OCI-LY3 (cell line): ENCODE measurements around the gene ASIP.

ENCODE experiments used
- H2AFZ ChIP-seq: fragments of 200-600, 300-600 bp; shearing (Covaris generic); 2 replicates; pipeline ENCODE4 v1.6.0; 2014; ENCODE audit warnings: antibody characterized with exemption, low read depth, low read length
- H3K27ac ChIP-seq: fragments of 200-600, 300-600 bp; sonication (generic); 2 replicates; pipeline ENCODE4 v1.5.1; 2014; ENCODE audit warnings: mild to moderate bottlenecking, low read length, moderate library complexity, mixed read lengths
- H3K27me3 ChIP-seq: fragments of 200-600, 300-600 bp; sonication (generic); 2 replicates; pipeline ENCODE4 v1.6.1; 2014; ENCODE audit warnings: low read depth, low read length, mixed read lengths
- H3K36me3 ChIP-seq: fragments of 200-600, 300-600 bp; sonication (generic); replicated peaks from 2 replicates; pipeline ENCODE3; 2014; ENCODE audit warnings: low read depth, low read length, mixed read lengths
- H3K4me1 ChIP-seq: fragments of 300-600, 200-600 bp; sonication (generic); 2 replicates; pipeline ENCODE4 v1.6.1; 2014; ENCODE audit warnings: low read length, mixed read lengths
- H3K4me2 ChIP-seq: fragments of 200-600, 300-600 bp; sonication (generic); 2 replicates; pipeline ENCODE4 v1.6.1; 2014; ENCODE audit warnings: low read length, mixed read lengths
- H3K4me3 ChIP-seq: fragments of 300-600, 200-600 bp; sonication (generic); 2 replicates; pipeline ENCODE4 v1.5.1; 2014; ENCODE audit warnings: antibody characterized with exemption, mild to moderate bottlenecking, low read length, moderate library complexity
- H3K79me2 ChIP-seq: fragments of 300-600, 200-600 bp; shearing (Covaris generic); 2 replicates; pipeline ENCODE4 v1.6.1; 2014; ENCODE audit warnings: mild to moderate bottlenecking, low read length, mixed read lengths
- H3K9ac ChIP-seq: fragments of 300-600, 200-600 bp; shearing (Covaris generic); 2 replicates; pipeline ENCODE4 v1.6.0; 2014; ENCODE audit warnings: mild to moderate bottlenecking, low read length, moderate library complexity
- H3K9me3 ChIP-seq: fragments of 200-600, 300-600 bp; shearing (Covaris generic); 2 replicates; pipeline ENCODE4 v1.6.1; 2014; ENCODE audit warnings: low read length, mixed read lengths; ENCODE audit not compliant: insufficient read depth
- H4K20me1 ChIP-seq: fragments of 200-600, 300-600 bp; sonication (generic); 2 replicates; pipeline ENCODE4 v1.6.1; 2016; ENCODE audit warnings: low read length, mixed read lengths; ENCODE audit not compliant: insufficient read depth
- EZH2phosphoT487 ChIP-seq: fragments of 200-600 bp; shearing (Covaris generic); IDR thresholded peaks from 2 replicates; pipeline ENCODE4 v1.6.1; 2018; ENCODE audit warnings: antibody characterized with exemption, mixed run types, low read depth
- TF ChIP-seq, protein P1 (sequence below): fragments of 200-600, 300-600 bp; sonication (generic); IDR thresholded peaks from 2 replicates; pipeline ENCODE4 v1.5.1; 2014; ENCODE audit warnings: antibody characterized with exemption, low read length, low read depth

The ASIP gene

DNA sequence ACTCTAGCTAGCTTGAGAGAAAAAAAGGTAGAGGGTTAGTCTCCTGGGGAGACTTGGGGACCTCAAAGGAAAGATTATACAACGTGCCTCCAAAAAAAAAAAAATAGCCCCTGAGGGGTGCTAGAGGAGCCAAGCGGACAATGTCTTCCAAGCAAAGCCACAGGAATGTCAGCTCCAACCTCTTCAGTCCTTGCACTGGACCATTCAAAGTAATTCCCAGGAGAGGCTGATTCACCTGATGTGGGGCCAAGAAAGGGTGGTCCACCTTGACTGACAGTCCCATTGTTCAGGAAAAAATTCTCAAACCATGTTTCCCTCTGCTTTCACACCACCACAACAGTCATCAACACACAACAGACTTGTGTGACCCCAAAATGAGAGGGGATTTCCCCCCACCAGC is 30.7 kb downstream of the ASIP start:
- Histone ChIP-seq H3K9me3 (no peaks in the 10 kb centered on the region), H2AFZ (no peak overlapping the region), H3K27me3 (no peaks in the 10 kb centered on the region), H3K4me3 (no peak overlapping the region), H3K4me1 (peaks cover 18% of the 10 kb centered on the region), H3K27ac (no peak overlapping the region), H3K4me2 (no peak overlapping the region), H3K79me2 (no peaks in the 10 kb centered on the region), H4K20me1 (no peaks in the 10 kb centered on the region), H3K9ac (no peak overlapping the region), H3K36me3 (peaks cover 42% of the 10 kb centered on the region)
- TF ChIP-seq, protein P1, sequence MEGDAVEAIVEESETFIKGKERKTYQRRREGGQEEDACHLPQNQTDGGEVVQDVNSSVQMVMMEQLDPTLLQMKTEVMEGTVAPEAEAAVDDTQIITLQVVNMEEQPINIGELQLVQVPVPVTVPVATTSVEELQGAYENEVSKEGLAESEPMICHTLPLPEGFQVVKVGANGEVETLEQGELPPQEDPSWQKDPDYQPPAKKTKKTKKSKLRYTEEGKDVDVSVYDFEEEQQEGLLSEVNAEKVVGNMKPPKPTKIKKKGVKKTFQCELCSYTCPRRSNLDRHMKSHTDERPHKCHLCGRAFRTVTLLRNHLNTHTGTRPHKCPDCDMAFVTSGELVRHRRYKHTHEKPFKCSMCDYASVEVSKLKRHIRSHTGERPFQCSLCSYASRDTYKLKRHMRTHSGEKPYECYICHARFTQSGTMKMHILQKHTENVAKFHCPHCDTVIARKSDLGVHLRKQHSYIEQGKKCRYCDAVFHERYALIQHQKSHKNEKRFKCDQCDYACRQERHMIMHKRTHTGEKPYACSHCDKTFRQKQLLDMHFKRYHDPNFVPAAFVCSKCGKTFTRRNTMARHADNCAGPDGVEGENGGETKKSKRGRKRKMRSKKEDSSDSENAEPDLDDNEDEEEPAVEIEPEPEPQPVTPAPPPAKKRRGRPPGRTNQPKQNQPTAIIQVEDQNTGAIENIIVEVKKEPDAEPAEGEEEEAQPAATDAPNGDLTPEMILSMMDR, result no peak
- no peak for TF ChIP-seq EZH2phosphoT487

DNA sequence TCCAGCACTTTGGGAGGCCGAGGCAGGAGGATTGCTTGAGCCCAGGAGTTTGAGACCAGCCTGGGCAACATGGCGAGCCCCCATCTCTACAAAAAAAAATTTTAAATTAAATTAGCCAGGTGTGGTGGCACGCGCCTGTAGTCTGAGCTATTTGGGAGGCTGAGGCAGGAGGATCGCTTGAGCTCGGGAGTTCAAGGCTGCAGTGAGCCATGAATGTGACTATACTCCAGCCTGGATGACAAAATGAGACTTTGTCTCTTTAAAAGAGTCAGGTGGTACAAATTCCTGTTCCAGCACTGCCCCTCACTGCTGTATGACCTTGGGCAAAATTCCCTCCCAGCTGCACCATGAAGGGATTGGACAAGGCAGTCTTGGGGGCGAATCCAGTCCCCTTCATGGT is 33.5 kb downstream of the ASIP start:
- peaks cover 49% of the 10 kb centered on the region for H3K36me3 ChIP-seq
- H3K79me2 ChIP-seq, result no peaks in the 10 kb centered on the region
- H3K9ac ChIP-seq, result no peak overlapping the region
- H2AFZ ChIP-seq, result no peak overlapping the region
- TF ChIP-seq, protein P1, result no peak
- TF ChIP-seq EZH2phosphoT487, result no peak
- H3K27me3 ChIP-seq, result no peaks in the 10 kb centered on the region
- H3K9me3 ChIP-seq, result no peaks in the 10 kb centered on the region
- H3K4me2 ChIP-seq, result no peak overlapping the region
- no peak overlapping the region for H3K27ac ChIP-seq
- H3K4me3 ChIP-seq, result no peak overlapping the region
- peaks cover 18% of the 10 kb centered on the region for H3K4me1 ChIP-seq
- no peaks in the 10 kb centered on the region for H4K20me1 ChIP-seq

DNA sequence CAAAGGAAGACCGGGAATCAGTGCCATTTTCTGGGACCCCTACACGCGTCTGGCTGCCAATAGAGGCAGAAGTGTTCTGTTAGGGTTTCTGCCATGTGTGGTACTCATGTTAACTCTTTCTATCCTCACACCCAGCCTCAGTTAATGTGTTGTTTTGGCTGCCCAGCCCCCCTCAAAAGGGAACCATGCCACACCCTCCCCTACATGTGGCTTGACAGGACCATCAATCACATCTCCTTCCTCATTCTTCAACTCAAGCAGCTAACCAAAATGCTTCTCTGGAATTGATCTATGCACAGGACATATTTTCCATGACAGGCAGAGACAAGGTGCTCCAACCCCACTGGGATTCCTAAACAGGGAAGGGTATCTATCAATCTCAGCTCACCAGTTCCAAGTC is 40.0 kb downstream of the ASIP start:
- H4K20me1 ChIP-seq, result no peaks in the 10 kb centered on the region
- no peaks in the 10 kb centered on the region for H3K27me3 ChIP-seq
- H3K4me2 ChIP-seq, result no peak overlapping the region
- H3K27ac ChIP-seq, result no peak overlapping the region
- no peaks in the 10 kb centered on the region for H3K4me1 ChIP-seq
- no peak overlapping the region for H3K4me3 ChIP-seq
- H3K9ac ChIP-seq, result no peak overlapping the region
- H3K9me3 ChIP-seq, result no peaks in the 10 kb centered on the region
- no peak overlapping the region for H2AFZ ChIP-seq
- no peak for TF ChIP-seq EZH2phosphoT487
- TF ChIP-seq, protein P1, result no peak
- peaks cover 74% of the 10 kb centered on the region for H3K36me3 ChIP-seq
- no peaks in the 10 kb centered on the region for H3K79me2 ChIP-seq

DNA sequence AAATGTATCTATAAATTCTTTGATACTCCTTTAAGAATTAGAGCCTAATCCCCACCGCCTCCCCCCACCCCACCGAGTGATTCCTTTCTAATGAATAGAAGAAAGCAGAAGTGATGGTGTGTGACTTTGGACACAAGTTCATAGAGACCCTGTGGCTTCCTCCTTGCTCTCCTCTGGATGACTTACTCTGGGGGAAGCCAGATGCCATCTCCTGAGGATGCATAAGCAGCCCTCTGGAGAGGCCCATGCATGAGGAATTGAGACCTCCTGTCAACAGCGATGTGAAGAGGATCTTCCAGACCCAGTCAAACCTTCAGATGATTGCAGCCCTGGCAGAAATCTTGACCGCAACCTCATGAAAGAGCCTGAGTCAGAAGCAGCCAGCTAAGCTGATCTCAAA is 40.8 kb downstream of the ASIP start:
- no peak overlapping the region for H3K9ac ChIP-seq
- peaks cover 67% of the 10 kb centered on the region for H3K36me3 ChIP-seq
- H3K27ac ChIP-seq, result no peak overlapping the region
- no peaks in the 10 kb centered on the region for H3K9me3 ChIP-seq
- H3K4me1 ChIP-seq, result no peaks in the 10 kb centered on the region
- no peak overlapping the region for H3K4me2 ChIP-seq
- H3K27me3 ChIP-seq, result no peaks in the 10 kb centered on the region
- H3K4me3 ChIP-seq, result no peak overlapping the region
- H4K20me1 ChIP-seq, result no peaks in the 10 kb centered on the region
- H3K79me2 ChIP-seq, result no peaks in the 10 kb centered on the region
- TF ChIP-seq EZH2phosphoT487, result no peak
- TF ChIP-seq, protein P1, result no peak
- H2AFZ ChIP-seq, result no peak overlapping the region
